Neural cell (in vitro differentiated cells): Measurements from ENCODE around the gene LMBRD1. TPM values are rescaled to one million over a fixed set of nuclear protein-coding genes. Genes with fewer than 3 reads are reported as not detected.
A peak's percentile ranks its signal among the peaks of the same experiment; 100 is the strongest.

Source experiments
- H2AFZ ChIP-seq: fragments of 200-600, 300-800 bp; sonication (generic), shearing (Covaris generic); 2 replicates; pipeline ENCODE4 v1.6.0; 2014; ENCODE audit warnings: low read depth, mild to moderate bottlenecking, antibody characterized with exemption, low read length, moderate library complexity
- H3F3A ChIP-seq: fragments of 200-600 bp; shearing (Covaris generic); 2 replicates; pipeline ENCODE4 v1.6.1; 2016; ENCODE audit warnings: mild to moderate bottlenecking, moderate library complexity, mixed read lengths, antibody characterized with exemption, low read length; ENCODE audit not compliant: insufficient read depth, poor library complexity, severe bottlenecking
- H3K27ac ChIP-seq: fragments of 200-600, 300-800 bp; sonication (generic), shearing (Covaris generic); 2 replicates; pipeline ENCODE4 v1.5.1; 2014; ENCODE audit warnings: mild to moderate bottlenecking, low read length, moderate library complexity
- H3K27me3 ChIP-seq: fragments of 300-800, 200-600 bp; sonication (generic), shearing (Covaris generic); 2 replicates; pipeline ENCODE4 v1.6.0; 2014; ENCODE audit warnings: mild to moderate bottlenecking, low read depth, low read length, moderate library complexity; ENCODE audit not compliant: insufficient read depth
- H3K36me3 ChIP-seq: fragments of 300-800, 200-600 bp; sonication (generic), shearing (Covaris generic); 2 replicates; pipeline ENCODE4 v1.5.1; 2014; ENCODE audit warnings: mild to moderate bottlenecking, antibody characterized with exemption, low read length, moderate library complexity; ENCODE audit not compliant: insufficient read depth
- H3K4me2 ChIP-seq: fragments of 300-800, 200-600 bp; sonication (generic), shearing (Covaris generic); 2 replicates; pipeline ENCODE4 v1.6.0; 2014; ENCODE audit warnings: mild to moderate bottlenecking, low read length
- H3K4me3 ChIP-seq: fragments of 300-800, 200-600 bp; sonication (generic), shearing (Covaris generic); 2 replicates; pipeline ENCODE4 v1.5.1; 2014; ENCODE audit warnings: mild to moderate bottlenecking, low read length, moderate library complexity
- H3K79me2 ChIP-seq: fragments of 200-600 bp; shearing (Covaris generic); replicated peaks from 2 replicates; pipeline ENCODE4 v1.6.0; 2014; ENCODE audit warnings: mild to moderate bottlenecking, low read length, moderate library complexity; ENCODE audit not compliant: insufficient read depth
- H3K9ac ChIP-seq: fragments of 300-800, 200-600 bp; sonication (generic), shearing (Covaris generic); 2 replicates; pipeline ENCODE4 v1.6.1; 2016; ENCODE audit warnings: mild to moderate bottlenecking, low read length, mixed read lengths
- H3K9me2 ChIP-seq: fragments of 200-600 bp; shearing (Covaris generic); 2 replicates; pipeline ENCODE4 v1.6.1; 2016; ENCODE audit warnings: mild to moderate bottlenecking, low read length, mixed read lengths; ENCODE audit not compliant: insufficient read depth
- H3K9me3 ChIP-seq: fragments of 200-600, 300-800 bp; sonication (generic), shearing (Covaris generic); 2 replicates; pipeline ENCODE4 v1.6.1; 2016; ENCODE audit warnings: mild to moderate bottlenecking, mixed run types, low read length, moderate library complexity, mixed read lengths
- H4K20me1 ChIP-seq: fragments of 200-600 bp; shearing (Covaris generic); 2 replicates; pipeline ENCODE4 v1.6.1; 2016; ENCODE audit warnings: mild to moderate bottlenecking, mixed run types; ENCODE audit not compliant: insufficient read depth
- CTCF ChIP-seq: fragments of 450-650 bp; IDR thresholded peaks from 2 replicates; pipeline ENCODE4 v1.5.1; 2014; ENCODE audit warnings: antibody characterized with exemption, mild to moderate bottlenecking, moderate library complexity; ENCODE audit not compliant: poor library complexity, severe bottlenecking
- EP300 ChIP-seq: fragments of 450-650 bp; conservative IDR thresholded peaks from 2 replicates; pipeline ENCODE4 v1.6.1; 2014; ENCODE audit warnings: antibody characterized with exemption, mild to moderate bottlenecking, moderate library complexity; ENCODE audit not compliant: poor library complexity, severe bottlenecking
- EZH2 ChIP-seq: fragments of 200-600, 300-800 bp; shearing (Covaris generic), sonication (generic); IDR thresholded peaks from 2 replicates; pipeline ENCODE4 v1.6.1; 2014; ENCODE audit warnings: antibody characterized with exemption, low read length, borderline replicate concordance, mild to moderate bottlenecking; ENCODE audit not compliant: insufficient read depth, poor library complexity, severe bottlenecking
- MXI1 ChIP-seq: fragments of 450-650 bp; conservative IDR thresholded peaks from 2 replicates; pipeline ENCODE4 v1.6.1; 2014; ENCODE audit warnings: antibody characterized with exemption, mild to moderate bottlenecking; ENCODE audit not compliant: poor library complexity, severe bottlenecking
- POLR2AphosphoS5 ChIP-seq: IDR thresholded peaks from 2 replicates; pipeline ENCODE4 v1.6.1; 2012
- RAD21 ChIP-seq: fragments of 450-650 bp; conservative IDR thresholded peaks from 2 replicates; pipeline ENCODE4 v1.6.1; 2014; ENCODE audit warnings: antibody characterized with exemption, mild to moderate bottlenecking, moderate library complexity
- REST ChIP-seq: IDR thresholded peaks from 2 replicates; pipeline ENCODE4 v1.6.1; 2012; ENCODE audit warnings: borderline replicate concordance
- SMC3 ChIP-seq: fragments of 450-650 bp; conservative IDR thresholded peaks from 2 replicates; pipeline ENCODE4 v1.6.1; 2014; ENCODE audit warnings: antibody characterized with exemption, mild to moderate bottlenecking, moderate library complexity; ENCODE audit not compliant: poor library complexity
- TAF1 ChIP-seq: IDR thresholded peaks from 2 replicates; pipeline ENCODE4 v1.6.1; 2012; ENCODE audit warnings: low read depth
- polyA plus RNA-seq: library from polyadenylated mRNA; depleted of rRNA; stranded (reverse); fragments of >200 nt; gene quantifications from 2 replicates; pipeline ENCODE4 v1.2.3, GENCODE V29; 2014

The LMBRD1 gene
- polyA plus RNA-seq, 1 donor from 2014 or later: 84.2 TPM

GRCh38 chr6:69732640-69733039, 64.2 kb downstream of the LMBRD1 start:
- Histone ChIP-seq H3K4me3 (no peak overlapping the region), H3K9ac (no peak overlapping the region), H2AFZ (no peak overlapping the region), H3K36me3 (peaks cover under 1% of the 10 kb centered on the region), H4K20me1 (no peaks in the 10 kb centered on the region), H3K27ac (no peak overlapping the region), H3F3A (no peaks in the 10 kb centered on the region), H3K9me3 (no peaks in the 10 kb centered on the region), H3K27me3 (no peaks in the 10 kb centered on the region), H3K79me2 (no peaks in the 10 kb centered on the region), H3K4me2 (no peak overlapping the region), H3K9me2 (no peaks in the 10 kb centered on the region)
- TF ChIP-seq MXI1 (no peak), CTCF (peak; percentile 38), RAD21 (peak; percentile 35), TAF1 (no peak), POLR2AphosphoS5 (no peak), SMC3 (peak; percentile 30)

GRCh38 chr6:69732045-69732444, 64.8 kb downstream of the LMBRD1 start:
- Histone ChIP-seq H3K4me3 (no peak overlapping the region), H4K20me1 (no peaks in the 10 kb centered on the region), H3K9me3 (no peaks in the 10 kb centered on the region), H3K27me3 (no peaks in the 10 kb centered on the region), H3K36me3 (no peaks in the 10 kb centered on the region), H3F3A (no peaks in the 10 kb centered on the region), H3K9me2 (no peaks in the 10 kb centered on the region), H3K79me2 (no peaks in the 10 kb centered on the region), H3K27ac (no peak overlapping the region), H2AFZ (no peak overlapping the region), H3K9ac (no peak overlapping the region), H3K4me2 (no peak overlapping the region)
- TF ChIP-seq MXI1 (no peak), CTCF (no peak), REST (no peak), POLR2AphosphoS5 (no peak), RAD21 (no peak), EZH2 (no peak), EP300 (no peak), SMC3 (no peak)
